Neural cell (in vitro differentiated cells): ENCODE data around the gene TMCO4.

Source experiments
- EP300 ChIP-seq: fragments of 450-650 bp; conservative IDR thresholded peaks from 2 replicates; pipeline ENCODE4 v1.6.1; 2014; ENCODE audit warnings: antibody characterized with exemption, mild to moderate bottlenecking, moderate library complexity; ENCODE audit not compliant: poor library complexity, severe bottlenecking
- EZH2 ChIP-seq: fragments of 200-600, 300-800 bp; shearing (Covaris generic), sonication (generic); IDR thresholded peaks from 2 replicates; pipeline ENCODE4 v1.6.1; 2014; ENCODE audit warnings: antibody characterized with exemption, low read length, borderline replicate concordance, mild to moderate bottlenecking; ENCODE audit not compliant: insufficient read depth, poor library complexity, severe bottlenecking
- POLR2AphosphoS5 ChIP-seq: IDR thresholded peaks from 2 replicates; pipeline ENCODE4 v1.6.1; 2012
- REST ChIP-seq: IDR thresholded peaks from 2 replicates; pipeline ENCODE4 v1.6.1; 2012; ENCODE audit warnings: borderline replicate concordance
- SMC3 ChIP-seq: fragments of 450-650 bp; conservative IDR thresholded peaks from 2 replicates; pipeline ENCODE4 v1.6.1; 2014; ENCODE audit warnings: antibody characterized with exemption, mild to moderate bottlenecking, moderate library complexity; ENCODE audit not compliant: poor library complexity
- TF ChIP-seq, protein P1 (sequence below): fragments of 450-650 bp; IDR thresholded peaks from 2 replicates; pipeline ENCODE4 v1.5.1; 2014; ENCODE audit warnings: antibody characterized with exemption, mild to moderate bottlenecking, moderate library complexity; ENCODE audit not compliant: poor library complexity, severe bottlenecking

DNA sequence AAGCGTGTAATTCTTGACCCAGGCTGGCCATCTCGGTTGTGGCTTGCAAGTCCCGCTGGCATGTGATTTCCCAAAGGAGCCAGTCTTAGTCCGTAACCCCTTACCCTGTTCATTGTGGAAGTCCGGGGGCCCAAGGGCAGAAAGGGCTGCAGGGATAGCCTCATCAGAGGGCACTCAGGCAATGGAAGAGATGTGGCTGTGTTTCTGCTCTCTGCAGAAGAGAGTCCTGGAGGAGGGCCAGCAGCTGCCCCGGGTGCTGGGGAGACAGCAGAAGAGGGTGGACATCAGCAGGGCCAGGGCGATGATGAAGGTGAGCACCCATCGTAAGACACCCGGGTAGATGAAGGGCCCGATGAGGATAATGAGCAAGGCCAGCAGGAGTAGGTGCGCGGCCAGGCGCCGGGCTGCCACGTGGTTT lies 14.5 kb upstream of the TMCO4 start:
- TF ChIP-seq, protein P1, sequence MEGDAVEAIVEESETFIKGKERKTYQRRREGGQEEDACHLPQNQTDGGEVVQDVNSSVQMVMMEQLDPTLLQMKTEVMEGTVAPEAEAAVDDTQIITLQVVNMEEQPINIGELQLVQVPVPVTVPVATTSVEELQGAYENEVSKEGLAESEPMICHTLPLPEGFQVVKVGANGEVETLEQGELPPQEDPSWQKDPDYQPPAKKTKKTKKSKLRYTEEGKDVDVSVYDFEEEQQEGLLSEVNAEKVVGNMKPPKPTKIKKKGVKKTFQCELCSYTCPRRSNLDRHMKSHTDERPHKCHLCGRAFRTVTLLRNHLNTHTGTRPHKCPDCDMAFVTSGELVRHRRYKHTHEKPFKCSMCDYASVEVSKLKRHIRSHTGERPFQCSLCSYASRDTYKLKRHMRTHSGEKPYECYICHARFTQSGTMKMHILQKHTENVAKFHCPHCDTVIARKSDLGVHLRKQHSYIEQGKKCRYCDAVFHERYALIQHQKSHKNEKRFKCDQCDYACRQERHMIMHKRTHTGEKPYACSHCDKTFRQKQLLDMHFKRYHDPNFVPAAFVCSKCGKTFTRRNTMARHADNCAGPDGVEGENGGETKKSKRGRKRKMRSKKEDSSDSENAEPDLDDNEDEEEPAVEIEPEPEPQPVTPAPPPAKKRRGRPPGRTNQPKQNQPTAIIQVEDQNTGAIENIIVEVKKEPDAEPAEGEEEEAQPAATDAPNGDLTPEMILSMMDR: no peak
- TF ChIP-seq EP300 (no peak), EZH2 (no peak), SMC3 (no peak), POLR2AphosphoS5 (no peak), REST (no peak)
